Stromal cell of bone marrow (primary cell): Measurements from ENCODE around the gene C1QA.
"Not testable (repeated sequence)": the region's sequence is repeated elsewhere in the genome, so short reads cannot be mapped to it uniquely, and the experiment has no call there.

ENCODE experiments used
- DNase-seq: peaks from one replicate; pipeline ENCODE4 v3.0.0-alpha.2; 2012; ENCODE audit warnings: low read depth

C1QA gene

DNA sequence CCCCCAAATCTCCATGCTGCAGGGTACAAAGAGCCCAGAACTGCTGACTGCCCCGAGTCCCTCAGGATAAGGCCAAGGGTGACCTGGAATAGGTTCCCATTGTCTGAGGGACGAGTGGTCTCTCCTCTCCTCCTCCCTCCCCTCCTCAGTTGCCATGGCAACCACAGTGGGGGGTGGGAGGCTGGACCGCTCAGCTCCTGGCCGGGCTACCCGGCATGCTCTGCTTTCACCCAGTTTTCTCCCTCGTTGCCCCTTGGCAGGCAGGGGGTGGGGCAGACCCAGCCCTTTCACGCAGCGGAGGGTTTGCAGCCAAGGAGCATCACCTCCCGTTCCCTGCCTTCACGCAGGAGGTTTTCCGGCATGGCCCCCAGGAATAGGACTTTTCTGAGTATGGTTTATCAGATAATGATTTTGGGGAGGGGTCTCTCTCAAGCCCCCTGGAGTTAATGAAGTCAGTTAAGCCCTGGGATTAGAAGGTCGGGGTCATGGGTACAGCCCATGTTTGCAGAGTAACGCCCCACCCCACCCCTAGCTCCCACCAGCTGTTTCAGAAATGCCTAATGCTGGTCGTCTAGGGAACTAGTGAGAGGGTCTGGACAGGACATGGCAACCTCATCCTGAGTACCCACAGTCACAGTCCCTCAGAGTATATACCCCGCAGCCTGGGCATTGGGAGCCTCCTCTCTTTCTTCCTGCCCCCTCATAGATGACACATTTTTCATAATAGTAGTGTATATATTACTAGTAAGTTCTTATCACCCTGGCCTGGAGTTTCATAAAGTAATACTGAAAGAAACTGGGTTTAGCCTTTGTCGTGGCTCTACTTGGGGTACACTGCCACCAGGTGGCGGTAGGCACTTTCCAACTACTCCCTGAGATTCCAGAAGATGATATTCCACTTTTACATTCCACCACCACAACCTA lies 37.3 kb downstream of the C1QA start:
- peak; percentile 34 for DNase-seq

DNA sequence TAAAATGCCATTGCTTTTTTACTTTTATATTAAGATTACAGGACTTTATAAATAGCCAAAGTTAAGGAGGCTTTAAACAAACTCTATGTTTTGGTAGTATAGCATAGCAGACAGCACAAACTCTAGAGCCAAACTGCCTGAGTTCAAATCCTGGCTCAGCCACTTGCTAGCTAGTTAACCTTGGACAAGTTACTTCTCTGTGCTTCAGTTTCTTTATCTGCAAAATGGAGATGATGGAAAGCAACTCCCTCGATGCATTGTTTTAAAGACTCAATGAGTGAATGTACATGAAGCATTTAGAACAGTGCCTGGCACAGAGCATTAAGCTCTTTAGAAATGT lies 38.0 kb downstream of the C1QA start:
- no peak for DNase-seq

DNA sequence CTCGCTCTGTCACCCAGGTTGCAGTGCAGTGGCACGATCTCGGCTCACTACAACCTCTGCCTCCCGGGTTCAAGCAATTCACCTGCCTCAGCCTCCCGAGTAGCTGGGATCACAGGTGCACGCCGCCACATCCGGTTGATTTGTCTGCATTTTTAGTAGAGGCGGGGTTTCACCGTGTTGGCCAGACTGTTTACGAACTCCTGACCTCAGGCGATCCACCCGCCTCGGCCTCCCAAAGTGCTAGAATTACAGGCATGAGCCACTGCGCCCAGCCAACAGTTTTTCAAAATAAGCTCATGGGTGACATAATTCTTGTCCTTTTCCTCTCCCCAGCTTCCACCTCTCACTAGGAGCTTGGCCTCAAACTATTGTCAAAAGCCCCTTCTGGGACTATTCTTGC lies 39.7 kb downstream of the C1QA start:
- DNase-seq: not testable (repeated sequence)

DNA sequence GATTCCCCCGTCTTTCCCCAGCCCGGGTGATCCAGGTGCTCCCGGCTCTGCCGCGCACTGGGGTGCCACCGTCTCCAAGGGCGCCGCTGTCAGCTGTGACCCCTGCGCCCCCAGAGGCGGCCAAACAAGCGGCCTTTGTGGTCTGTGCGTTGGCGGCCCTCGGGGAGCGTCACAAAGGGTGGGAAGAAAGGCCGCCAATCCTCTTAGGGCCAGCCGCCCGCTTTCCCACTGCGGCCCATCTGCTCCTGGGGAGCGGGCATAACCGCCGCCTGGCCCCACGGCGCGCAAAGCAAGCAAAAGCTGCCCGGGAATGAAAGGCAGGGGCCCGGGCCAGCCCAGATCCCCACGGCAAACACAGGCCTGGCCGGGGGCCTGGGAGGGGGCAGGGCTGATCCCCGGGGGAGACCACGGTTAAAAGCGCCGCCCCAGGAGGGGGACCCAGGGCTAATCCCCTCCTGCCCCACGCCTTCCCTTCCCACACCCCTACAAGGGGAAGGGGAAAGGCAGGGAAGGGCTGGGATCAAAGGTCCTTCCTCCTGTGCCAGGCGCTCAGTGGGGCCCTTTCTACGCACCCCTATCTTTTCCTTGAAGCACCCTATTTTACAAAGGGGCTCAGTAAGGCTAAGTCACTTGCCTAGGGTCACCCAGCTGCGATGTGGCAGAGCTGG lies 40.6 kb downstream of the C1QA start:
- DNase-seq: no peak

DNA sequence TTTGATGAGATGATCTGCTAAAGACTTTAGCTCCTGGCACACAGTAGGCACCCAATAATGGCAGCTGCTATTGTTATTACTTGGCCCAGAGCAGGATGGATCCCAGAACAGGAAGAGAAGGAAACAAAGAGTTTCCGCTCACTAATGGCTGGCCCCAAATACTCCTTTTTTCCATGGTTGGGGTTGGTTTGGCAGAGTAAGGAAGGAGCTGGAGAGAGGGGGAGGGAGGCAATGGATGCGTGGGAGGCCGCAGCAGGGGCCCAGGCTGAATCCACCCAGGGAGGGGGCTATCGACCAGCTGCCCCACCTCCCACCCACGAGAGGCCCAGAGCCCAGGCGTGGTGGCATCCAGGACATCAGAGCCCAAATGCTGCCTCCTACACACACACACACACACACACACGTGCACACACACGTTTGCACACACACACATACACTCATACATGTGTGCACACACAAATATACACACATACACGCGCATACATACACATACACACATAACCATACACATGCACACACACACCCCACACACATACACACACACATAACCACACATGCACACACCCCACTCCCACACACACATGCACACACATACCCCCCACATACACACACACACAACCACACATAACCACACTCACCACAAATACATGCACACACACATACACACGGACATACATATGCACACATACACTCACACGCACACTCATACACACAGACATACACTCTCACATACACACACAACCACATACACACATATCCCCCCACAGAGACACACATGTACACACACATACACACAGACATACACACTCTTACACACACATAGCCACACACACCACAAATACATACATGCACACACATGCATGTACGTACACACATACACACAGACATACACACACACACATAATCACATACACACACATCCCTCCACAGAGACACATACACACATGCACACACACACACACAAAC lies 41.8 kb downstream of the C1QA start:
- no peak for DNase-seq

DNA sequence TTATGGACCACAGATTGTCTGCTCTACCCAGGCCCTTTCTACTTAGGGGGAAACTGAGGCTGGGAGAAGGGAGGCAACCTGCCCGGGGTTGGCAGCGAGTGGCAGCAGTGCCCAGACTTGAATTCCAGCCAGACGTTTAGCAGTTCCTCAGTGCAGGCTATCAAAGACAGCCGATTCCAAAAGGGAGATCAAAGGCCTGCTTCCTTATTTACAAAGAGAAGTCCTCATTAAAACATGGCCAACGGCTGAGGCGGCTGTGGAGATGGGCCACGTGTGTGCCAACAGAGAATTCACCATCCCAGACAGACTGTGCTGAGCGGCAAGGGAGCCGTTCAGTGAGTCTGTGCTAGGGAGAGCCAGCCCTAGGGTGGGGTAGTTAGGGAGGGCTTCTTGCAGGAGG lies 44.3 kb downstream of the C1QA start:
- no peak for DNase-seq

DNA sequence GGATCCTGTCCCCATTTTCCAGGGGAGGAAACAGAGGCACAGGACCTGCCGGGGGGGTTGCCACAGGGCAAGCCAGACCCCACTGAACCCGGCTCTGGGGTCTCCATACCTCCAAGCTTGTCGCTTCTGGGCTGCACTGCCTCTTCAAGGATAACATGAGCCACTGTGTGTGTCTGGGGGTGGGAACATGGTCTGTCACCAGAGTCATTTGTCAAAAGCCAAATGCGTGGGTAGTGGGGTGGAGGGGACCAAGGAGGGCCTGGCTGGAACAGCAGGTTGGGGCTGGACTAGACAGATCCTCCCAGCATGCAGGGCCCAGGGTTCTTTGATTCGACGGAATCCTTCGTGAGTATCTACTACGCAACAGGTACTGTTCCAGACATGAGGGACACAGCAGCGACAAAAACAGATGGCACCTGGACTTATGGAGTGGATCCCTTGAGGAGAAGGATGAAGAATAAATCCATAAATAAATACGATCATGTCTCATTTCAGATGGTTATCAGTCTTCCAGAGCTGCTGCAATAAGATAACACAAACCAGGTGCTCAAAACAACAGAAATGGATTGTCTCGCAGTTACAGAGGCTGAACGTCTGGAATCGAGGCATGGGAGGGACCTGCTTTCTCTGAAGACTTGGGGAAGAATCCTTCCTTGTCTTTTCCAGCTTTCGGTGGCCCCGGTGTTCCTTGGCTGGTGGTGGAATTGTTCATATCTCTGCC lies 45.3 kb downstream of the C1QA start:
- no peak for DNase-seq

DNA sequence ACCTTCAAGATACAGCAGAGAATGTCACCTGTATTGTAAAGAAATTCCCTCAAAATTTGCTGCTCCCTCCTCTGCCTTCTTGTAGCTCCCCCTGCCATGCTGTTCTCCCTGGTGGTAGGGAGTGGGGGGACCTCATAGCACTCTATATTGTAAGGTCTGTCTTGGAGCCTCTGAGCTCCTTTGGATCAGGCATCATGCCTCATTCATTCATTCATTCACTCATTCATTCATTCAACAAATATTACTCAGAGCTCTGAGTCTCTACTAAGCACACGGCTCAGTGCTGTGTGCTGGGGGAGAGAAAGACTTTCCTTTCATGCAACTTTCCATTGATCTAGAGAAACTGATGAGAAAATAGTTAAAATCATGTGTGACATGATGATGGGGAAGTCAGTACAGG lies 47.1 kb downstream of the C1QA start:
- no peak for DNase-seq

DNA sequence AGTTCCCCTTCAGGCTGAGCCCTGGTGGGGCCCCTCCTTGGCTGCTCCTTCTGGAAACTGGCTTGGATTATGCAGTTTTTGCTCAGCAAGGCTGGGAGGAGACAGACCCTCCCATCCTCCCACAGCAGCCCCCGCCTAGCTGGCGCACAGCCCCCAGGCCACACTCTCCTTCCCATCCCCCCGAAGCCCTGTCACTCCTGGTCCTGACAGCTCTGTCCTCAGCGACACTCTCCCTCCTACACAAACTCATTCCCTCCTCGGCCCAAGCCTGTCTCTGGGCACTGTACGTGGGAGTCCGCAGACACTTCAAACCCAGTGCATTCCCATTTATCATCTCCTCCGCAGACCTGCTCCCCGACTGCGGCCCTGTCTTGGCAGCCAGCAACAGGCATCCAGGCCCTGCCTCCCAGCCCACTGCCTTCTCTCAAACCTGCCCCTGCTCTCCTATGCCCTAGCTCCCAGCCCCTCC lies 49.2 kb downstream of the C1QA start:
- DNase-seq: no peak

DNA sequence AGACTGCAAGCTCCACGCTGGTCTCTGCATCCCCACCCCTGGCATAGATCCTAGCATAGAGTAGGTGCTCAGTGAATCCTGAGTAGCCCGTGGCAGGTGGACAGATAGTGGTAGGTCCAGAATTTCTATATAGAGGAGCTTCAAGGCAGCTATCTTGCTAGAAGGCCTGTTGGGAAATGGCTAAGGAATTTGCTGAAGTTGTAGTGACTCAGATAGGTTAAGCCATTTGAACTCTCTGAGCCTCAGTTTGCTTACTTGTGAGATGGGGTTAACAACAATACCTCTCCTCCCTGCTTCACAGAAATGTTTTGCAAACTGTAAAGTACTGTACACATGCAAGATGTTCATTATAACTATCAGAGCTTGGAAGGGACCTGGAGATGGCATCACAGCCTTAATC lies 50.8 kb downstream of the C1QA start:
- DNase-seq: no peak

DNA sequence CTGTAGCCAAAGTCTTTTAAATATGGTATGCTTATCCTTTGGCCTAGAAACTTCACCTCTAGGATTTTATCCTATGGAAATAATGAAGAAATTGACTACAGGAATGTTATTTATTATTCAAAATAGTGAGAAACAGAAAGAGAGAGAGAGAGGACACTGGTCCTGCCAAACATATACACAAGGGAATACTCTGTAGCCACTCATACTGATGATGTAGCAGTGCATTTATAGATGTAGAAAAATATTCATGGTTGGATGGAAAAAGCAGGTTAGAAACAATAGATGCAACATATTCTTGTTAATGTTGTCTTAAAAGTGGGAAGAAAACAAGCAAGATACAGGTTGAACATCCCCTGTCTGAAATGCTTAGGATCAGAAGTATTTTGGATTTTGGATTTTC lies 52.0 kb downstream of the C1QA start:
- no peak for DNase-seq
